ENCODE measurements around the gene ITGA1. TPM values are rescaled to one million over a fixed set of nuclear protein-coding genes. Genes with fewer than 3 reads are reported as not detected.
A peak's percentile ranks its signal among the peaks of the same experiment; 100 is the strongest.

Gene ITGA1
- total RNA-seq, 1 donor from 2014 or later = 9.1 TPM

DNA sequence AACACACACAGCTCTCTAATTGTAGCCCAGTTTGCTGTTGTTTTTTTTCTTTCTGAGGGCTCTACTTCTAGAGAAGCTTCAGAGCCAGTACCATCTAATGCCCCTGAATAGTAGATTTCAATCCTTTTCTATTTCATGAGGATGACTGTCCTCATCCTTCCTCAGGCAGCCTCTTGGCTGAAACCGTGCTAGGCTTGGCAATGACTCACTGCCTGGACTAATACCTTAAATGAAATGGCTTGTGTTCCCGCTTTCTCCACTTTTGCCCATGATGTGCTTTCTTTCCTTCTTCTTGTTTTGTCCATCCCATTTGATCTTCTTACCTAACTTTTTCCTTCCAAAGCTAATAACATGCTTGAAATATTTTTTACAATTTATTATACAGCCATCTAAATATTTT lies 80.1 kb downstream of the ITGA1 start:
- DNase-seq (ENCODE audit: low spot score in 2 of 2, unreplicated experiment in 2 of 2) = no peak
- TF ChIP-seq, protein P1, sequence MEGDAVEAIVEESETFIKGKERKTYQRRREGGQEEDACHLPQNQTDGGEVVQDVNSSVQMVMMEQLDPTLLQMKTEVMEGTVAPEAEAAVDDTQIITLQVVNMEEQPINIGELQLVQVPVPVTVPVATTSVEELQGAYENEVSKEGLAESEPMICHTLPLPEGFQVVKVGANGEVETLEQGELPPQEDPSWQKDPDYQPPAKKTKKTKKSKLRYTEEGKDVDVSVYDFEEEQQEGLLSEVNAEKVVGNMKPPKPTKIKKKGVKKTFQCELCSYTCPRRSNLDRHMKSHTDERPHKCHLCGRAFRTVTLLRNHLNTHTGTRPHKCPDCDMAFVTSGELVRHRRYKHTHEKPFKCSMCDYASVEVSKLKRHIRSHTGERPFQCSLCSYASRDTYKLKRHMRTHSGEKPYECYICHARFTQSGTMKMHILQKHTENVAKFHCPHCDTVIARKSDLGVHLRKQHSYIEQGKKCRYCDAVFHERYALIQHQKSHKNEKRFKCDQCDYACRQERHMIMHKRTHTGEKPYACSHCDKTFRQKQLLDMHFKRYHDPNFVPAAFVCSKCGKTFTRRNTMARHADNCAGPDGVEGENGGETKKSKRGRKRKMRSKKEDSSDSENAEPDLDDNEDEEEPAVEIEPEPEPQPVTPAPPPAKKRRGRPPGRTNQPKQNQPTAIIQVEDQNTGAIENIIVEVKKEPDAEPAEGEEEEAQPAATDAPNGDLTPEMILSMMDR (IDR thresholded peaks at IDR 0.05; ENCODE audit: unreplicated experiment) = no peak
- Mint-ChIP-seq H3K9me3 (no peaks in the 10 kb centered on the region), H3K4me1 (peaks cover 22% of the 10 kb centered on the region), H3K27ac (no peak overlapping the region), H3K36me3 (no peaks in the 10 kb centered on the region), H3K27me3 (ENCODE audit: low read depth) (no peaks in the 10 kb centered on the region), H3K4me3 (no peak overlapping the region)

DNA sequence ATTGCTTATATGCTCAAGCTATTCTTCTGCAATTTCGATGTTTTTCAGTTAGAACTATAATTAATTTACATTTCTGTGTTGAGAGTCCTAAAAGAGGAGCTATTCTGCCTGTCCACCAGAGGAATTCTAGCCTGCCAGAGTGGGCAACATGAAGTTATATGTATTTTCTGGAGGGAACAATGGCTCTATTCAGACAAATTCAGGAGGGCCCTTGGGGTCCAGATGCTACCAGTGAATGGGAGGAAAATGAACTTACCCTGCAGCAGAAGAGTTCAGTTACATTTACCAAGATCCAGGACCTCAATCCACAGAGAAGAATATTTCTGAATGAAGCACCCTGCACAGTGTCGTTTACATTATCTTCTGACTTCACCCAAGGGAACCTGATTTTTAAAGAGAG lies 80.7 kb downstream of the ITGA1 start:
- Mint-ChIP-seq H3K4me1 (peaks cover 22% of the 10 kb centered on the region), H3K9me3 (no peaks in the 10 kb centered on the region), H3K36me3 (no peaks in the 10 kb centered on the region), H3K27me3 (ENCODE audit: low read depth) (no peaks in the 10 kb centered on the region), H3K27ac (no peak overlapping the region), H3K4me3 (no peak overlapping the region)
- no peak for DNase-seq (ENCODE audit: low spot score in 2 of 2, unreplicated experiment in 2 of 2)
- TF ChIP-seq, protein P1 (IDR thresholded peaks at IDR 0.05; ENCODE audit: unreplicated experiment) = no peak

DNA sequence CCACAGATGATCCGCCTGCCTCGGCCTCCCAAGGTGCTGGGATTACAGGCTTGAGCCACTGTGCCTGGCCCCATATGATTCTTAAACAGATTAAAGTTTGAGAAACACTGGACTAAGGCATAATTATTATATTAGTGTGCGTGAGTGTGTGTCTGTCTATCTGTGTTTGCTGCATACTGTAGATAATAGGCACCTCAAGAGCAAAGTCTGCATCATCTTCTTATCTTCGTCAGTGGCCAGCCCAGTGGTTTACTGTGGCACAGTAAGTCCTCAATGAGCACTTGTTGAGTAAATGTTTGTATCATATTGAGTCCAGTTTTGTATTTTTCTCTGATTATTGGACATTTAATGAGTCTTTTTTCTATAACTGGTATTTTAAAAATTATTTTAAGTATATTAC lies 81.7 kb downstream of the ITGA1 start:
- H3K27me3 Mint-ChIP-seq (ENCODE audit: low read depth) = no peaks in the 10 kb centered on the region
- H3K27ac Mint-ChIP-seq = no peak overlapping the region
- TF ChIP-seq, protein P1 (IDR thresholded peaks at IDR 0.05; ENCODE audit: unreplicated experiment) = no peak
- H3K4me3 Mint-ChIP-seq = no peak overlapping the region
- no peaks in the 10 kb centered on the region for H3K9me3 Mint-ChIP-seq
- no peaks in the 10 kb centered on the region for H3K36me3 Mint-ChIP-seq
- peaks cover 12% of the 10 kb centered on the region for H3K4me1 Mint-ChIP-seq
- no peak for DNase-seq (ENCODE audit: low spot score in 2 of 2, unreplicated experiment in 2 of 2)

GRCh38 chr5:52870448-52870847 lies 82.7 kb downstream of the ITGA1 start:
- Mint-ChIP-seq H3K36me3 (no peaks in the 10 kb centered on the region), H3K27ac (no peak overlapping the region), H3K4me3 (no peak overlapping the region), H3K4me1 (peaks cover 9% of the 10 kb centered on the region), H3K9me3 (no peaks in the 10 kb centered on the region), H3K27me3 (ENCODE audit: low read depth) (no peaks in the 10 kb centered on the region)
- DNase-seq (ENCODE audit: low spot score in 2 of 2, unreplicated experiment in 2 of 2) = no peak
- TF ChIP-seq, protein P1 (IDR thresholded peaks at IDR 0.05; ENCODE audit: unreplicated experiment) = no peak

DNA sequence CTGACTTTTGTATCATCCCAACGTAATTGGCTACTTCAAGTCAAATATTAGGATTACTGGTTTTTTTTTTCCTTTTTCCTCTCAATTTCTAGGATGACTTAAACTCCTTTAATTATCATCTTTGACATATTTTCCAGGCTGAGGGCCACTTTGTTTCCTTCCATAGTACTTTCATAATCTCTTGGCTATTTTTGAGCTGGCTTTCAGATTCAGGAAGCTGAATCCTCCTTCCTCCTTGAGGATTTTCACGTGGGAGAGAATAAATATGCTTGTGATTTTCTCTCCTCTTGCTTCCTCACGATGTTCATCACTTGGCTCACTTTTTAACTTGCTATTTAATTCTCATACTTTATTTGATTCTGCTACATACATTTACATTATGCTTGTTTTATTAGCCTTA lies 88.1 kb downstream of the ITGA1 start:
- no peak for DNase-seq (ENCODE audit: low spot score in 2 of 2, unreplicated experiment in 2 of 2)
- H3K27me3 Mint-ChIP-seq (ENCODE audit: low read depth) = no peaks in the 10 kb centered on the region
- no peaks in the 10 kb centered on the region for H3K9me3 Mint-ChIP-seq
- TF ChIP-seq, protein P1 (IDR thresholded peaks at IDR 0.05; ENCODE audit: unreplicated experiment) = no peak
- H3K36me3 Mint-ChIP-seq = no peaks in the 10 kb centered on the region
- H3K4me1 Mint-ChIP-seq = peaks cover 14% of the 10 kb centered on the region
- peak overlapping the region; percentile 68 for H3K27ac Mint-ChIP-seq
- H3K4me3 Mint-ChIP-seq = no peak overlapping the region

DNA sequence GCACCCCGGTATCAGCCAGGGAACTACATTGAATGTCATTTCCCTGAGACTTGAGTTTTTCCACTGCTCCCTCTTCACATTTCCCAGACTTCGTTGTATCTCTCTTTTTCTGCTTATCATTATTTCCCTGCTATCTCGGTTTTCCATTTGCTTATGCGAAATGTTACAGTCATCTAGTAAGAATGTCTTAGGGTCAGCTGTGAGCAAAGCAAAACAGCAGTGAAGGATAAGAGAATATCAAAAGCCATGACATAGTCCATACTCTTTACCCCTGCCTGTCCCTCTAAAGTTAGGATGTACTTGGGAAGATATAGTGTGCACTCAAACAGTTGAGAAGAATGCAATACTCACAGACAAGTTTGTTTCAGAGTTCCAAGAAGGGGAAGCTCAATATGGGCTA lies 88.7 kb downstream of the ITGA1 start:
- Mint-ChIP-seq H3K27me3 (ENCODE audit: low read depth) (no peaks in the 10 kb centered on the region), H3K4me3 (no peak overlapping the region), H3K27ac (peak overlapping the region; percentile 68), H3K9me3 (no peaks in the 10 kb centered on the region), H3K36me3 (no peaks in the 10 kb centered on the region), H3K4me1 (peaks cover 14% of the 10 kb centered on the region)
- DNase-seq (ENCODE audit: low spot score in 2 of 2, unreplicated experiment in 2 of 2) = no peak
- TF ChIP-seq, protein P1 (IDR thresholded peaks at IDR 0.05; ENCODE audit: unreplicated experiment) = no peak
